ENCODE data around the gene ENO4. TPM values are rescaled to one million over a fixed set of nuclear protein-coding genes. Genes with fewer than 3 reads are reported as not detected.

The ENO4 gene
- total RNA-seq, 1 donor from 2014 or later, result not detected

GRCh38 chr10:116861796-116862195, 12.5 kb downstream of the ENO4 start:
- no peak overlapping the region for H3K4me3 Mint-ChIP-seq
- H3K36me3 Mint-ChIP-seq (ENCODE audit: low read depth), result no peaks in the 10 kb centered on the region
- intact Hi-C loops (cut with micrococcal nuclease), result no loop called here
- H3K4me1 Mint-ChIP-seq (ENCODE audit: low read depth), result no peaks in the 10 kb centered on the region
- no peak for DNase-seq (ENCODE audit: low spot score)
- peaks cover 4% of the 10 kb centered on the region for H3K27me3 Mint-ChIP-seq (ENCODE audit: insufficient read depth)
- H3K27ac Mint-ChIP-seq, result no peak overlapping the region
- peaks cover 7% of the 10 kb centered on the region for H3K9me3 Mint-ChIP-seq

- no peak for DNase-seq (ENCODE audit: low spot score)
- no peak overlapping the region for H3K4me3 Mint-ChIP-seq
Observed at GRCh38 chr10:116864436-116864835, 15.1 kb downstream of the ENO4 start.

DNA sequence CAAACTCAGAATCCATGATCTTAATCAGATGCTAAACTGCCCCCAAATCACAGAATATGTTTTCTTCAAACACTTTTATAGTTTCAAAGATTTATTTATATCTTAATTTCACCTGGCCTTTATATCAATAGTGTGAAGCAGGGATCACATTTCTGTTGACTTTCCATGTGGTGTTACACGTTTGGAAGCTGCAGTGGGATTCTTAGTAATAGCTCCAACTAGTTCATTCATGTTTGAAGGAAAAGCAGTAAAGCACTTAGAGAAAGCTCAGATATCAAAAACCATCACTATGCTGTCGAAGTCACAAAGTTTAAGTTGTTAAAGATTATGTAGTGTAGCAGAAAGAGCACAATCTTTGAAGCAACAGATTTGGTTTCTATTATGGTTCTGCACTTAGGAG, 16.8 kb downstream of the ENO4 start:
- no peak overlapping the region for H3K4me3 Mint-ChIP-seq
- no peaks in the 10 kb centered on the region for H3K9me3 Mint-ChIP-seq
- intact Hi-C loops (cut with micrococcal nuclease), result no loop called here
- H3K36me3 Mint-ChIP-seq (ENCODE audit: low read depth), result no peaks in the 10 kb centered on the region
- H3K4me1 Mint-ChIP-seq (ENCODE audit: low read depth), result no peaks in the 10 kb centered on the region
- DNase-seq (ENCODE audit: low spot score), result no peak
- peaks cover 2% of the 10 kb centered on the region for H3K27me3 Mint-ChIP-seq (ENCODE audit: insufficient read depth)
- no peak overlapping the region for H3K27ac Mint-ChIP-seq

More at GRCh38 chr10:116864436-116864835, 15.1 kb downstream of the ENO4 start:
- Mint-ChIP-seq H3K9me3 (no peaks in the 10 kb centered on the region), H3K4me1 (ENCODE audit: low read depth) (no peaks in the 10 kb centered on the region), H3K27ac (no peak overlapping the region), H3K36me3 (ENCODE audit: low read depth) (no peaks in the 10 kb centered on the region), H3K27me3 (ENCODE audit: insufficient read depth) (peaks cover 4% of the 10 kb centered on the region)
- intact Hi-C loops (cut with micrococcal nuclease), result no loop called here

GRCh38 chr10:116866987-116867595, 17.8 kb downstream of the ENO4 start:
- no peaks in the 10 kb centered on the region for H3K4me1 Mint-ChIP-seq (ENCODE audit: low read depth)
- peaks cover 2% of the 10 kb centered on the region for H3K27me3 Mint-ChIP-seq (ENCODE audit: insufficient read depth)
- no peak for DNase-seq (ENCODE audit: low spot score)
- intact Hi-C loops (cut with micrococcal nuclease), result no loop called here
- no peak overlapping the region for H3K27ac Mint-ChIP-seq
- no peaks in the 10 kb centered on the region for H3K9me3 Mint-ChIP-seq
- H3K4me3 Mint-ChIP-seq, result no peak overlapping the region
- no peaks in the 10 kb centered on the region for H3K36me3 Mint-ChIP-seq (ENCODE audit: low read depth)

DNA sequence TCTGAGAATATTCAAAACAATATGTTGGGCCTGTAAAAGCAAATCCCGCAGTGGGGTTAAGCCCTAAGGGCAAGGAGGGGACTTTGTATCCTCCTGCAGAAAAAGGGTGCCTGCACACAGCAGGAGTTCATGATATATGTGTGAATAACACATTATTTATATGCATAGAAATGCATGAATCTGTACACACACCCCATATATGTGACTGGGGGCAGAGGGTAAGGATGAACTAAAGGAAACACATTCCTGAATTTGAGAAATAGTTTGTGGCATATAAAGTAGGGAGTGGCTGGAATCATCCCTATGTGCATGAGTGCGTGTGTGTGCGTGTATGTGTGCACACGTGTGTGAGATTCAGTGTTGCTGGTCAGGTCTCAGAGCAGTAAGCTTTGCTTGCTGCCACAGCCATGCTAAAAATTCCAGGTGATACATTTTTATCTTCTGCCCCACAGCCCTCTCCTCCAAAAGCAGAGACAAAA, 18.9 kb downstream of the ENO4 start:
- intact Hi-C loops (cut with micrococcal nuclease), result no loop called here
- no peaks in the 10 kb centered on the region for H3K9me3 Mint-ChIP-seq
- H3K4me1 Mint-ChIP-seq (ENCODE audit: low read depth), result no peaks in the 10 kb centered on the region
- no peaks in the 10 kb centered on the region for H3K36me3 Mint-ChIP-seq (ENCODE audit: low read depth)
- no peaks in the 10 kb centered on the region for H3K27me3 Mint-ChIP-seq (ENCODE audit: insufficient read depth)
- no peak overlapping the region for H3K4me3 Mint-ChIP-seq
- no peak for DNase-seq (ENCODE audit: low spot score)
- H3K27ac Mint-ChIP-seq, result no peak overlapping the region

GRCh38 chr10:116868722-116869121, 19.4 kb downstream of the ENO4 start:
- Mint-ChIP-seq H3K27me3 (ENCODE audit: insufficient read depth) (no peaks in the 10 kb centered on the region), H3K4me3 (no peak overlapping the region), H3K9me3 (no peaks in the 10 kb centered on the region), H3K4me1 (ENCODE audit: low read depth) (no peaks in the 10 kb centered on the region), H3K36me3 (ENCODE audit: low read depth) (no peaks in the 10 kb centered on the region), H3K27ac (no peak overlapping the region)
- intact Hi-C loops (cut with micrococcal nuclease), result no loop called here
- DNase-seq (ENCODE audit: low spot score), result no peak

- DNase-seq (ENCODE audit: low spot score), result no peak
- Mint-ChIP-seq H3K27ac (no peak overlapping the region), H3K27me3 (ENCODE audit: insufficient read depth) (no peaks in the 10 kb centered on the region), H3K4me3 (no peak overlapping the region), H3K9me3 (no peaks in the 10 kb centered on the region), H3K4me1 (ENCODE audit: low read depth) (no peaks in the 10 kb centered on the region), H3K36me3 (ENCODE audit: low read depth) (no peaks in the 10 kb centered on the region)
- intact Hi-C loops (cut with micrococcal nuclease), result no loop called here
Observed at GRCh38 chr10:116870949-116871348, 21.6 kb downstream of the ENO4 start.

GRCh38 chr10:116873134-116873533, 23.8 kb downstream of the ENO4 start:
- intact Hi-C loops (cut with micrococcal nuclease), result no loop called here
- no peaks in the 10 kb centered on the region for H3K9me3 Mint-ChIP-seq
- no peak for DNase-seq (ENCODE audit: low spot score)
- H3K27me3 Mint-ChIP-seq (ENCODE audit: insufficient read depth), result peaks cover 1% of the 10 kb centered on the region
- H3K4me3 Mint-ChIP-seq, result no peak overlapping the region
- no peaks in the 10 kb centered on the region for H3K36me3 Mint-ChIP-seq (ENCODE audit: low read depth)
- H3K27ac Mint-ChIP-seq, result no peak overlapping the region
- H3K4me1 Mint-ChIP-seq (ENCODE audit: low read depth), result no peaks in the 10 kb centered on the region

GRCh38 chr10:116875897-116876296, 26.6 kb downstream of the ENO4 start:
- Mint-ChIP-seq H3K4me3 (no peak overlapping the region), H3K27me3 (ENCODE audit: insufficient read depth) (peaks cover 2% of the 10 kb centered on the region), H3K36me3 (ENCODE audit: low read depth) (no peaks in the 10 kb centered on the region), H3K9me3 (no peaks in the 10 kb centered on the region), H3K4me1 (ENCODE audit: low read depth) (no peaks in the 10 kb centered on the region), H3K27ac (no peak overlapping the region)
- DNase-seq (ENCODE audit: low spot score), result no peak
- intact Hi-C loops (cut with micrococcal nuclease), result no loop called here

DNA sequence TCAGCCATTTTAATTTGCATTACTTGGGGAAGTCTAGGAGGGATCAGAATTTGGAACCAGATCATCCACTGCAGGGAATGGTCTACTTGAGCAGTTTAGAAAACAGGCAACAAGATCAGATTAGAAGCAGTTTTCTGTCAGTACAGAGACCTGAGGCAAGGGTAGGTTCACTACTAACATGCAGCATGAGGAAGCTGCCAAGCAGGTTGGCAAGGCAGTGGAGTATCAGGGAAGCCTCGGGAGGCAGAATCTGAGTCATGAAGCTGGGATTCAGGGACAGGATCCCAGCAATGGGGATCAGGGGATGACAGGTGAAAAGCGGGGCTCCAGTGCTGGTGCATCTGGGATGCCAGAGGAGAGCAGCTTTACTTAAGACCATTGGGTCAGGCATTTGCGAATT, 28.1 kb downstream of the ENO4 start:
- Mint-ChIP-seq H3K4me1 (ENCODE audit: low read depth) (no peaks in the 10 kb centered on the region), H3K9me3 (no peaks in the 10 kb centered on the region), H3K27ac (no peak overlapping the region), H3K27me3 (ENCODE audit: insufficient read depth) (peaks cover 2% of the 10 kb centered on the region), H3K4me3 (no peak overlapping the region), H3K36me3 (ENCODE audit: low read depth) (no peaks in the 10 kb centered on the region)
- no peak for DNase-seq (ENCODE audit: low spot score)
- intact Hi-C loops (cut with micrococcal nuclease), result no loop called here

DNA sequence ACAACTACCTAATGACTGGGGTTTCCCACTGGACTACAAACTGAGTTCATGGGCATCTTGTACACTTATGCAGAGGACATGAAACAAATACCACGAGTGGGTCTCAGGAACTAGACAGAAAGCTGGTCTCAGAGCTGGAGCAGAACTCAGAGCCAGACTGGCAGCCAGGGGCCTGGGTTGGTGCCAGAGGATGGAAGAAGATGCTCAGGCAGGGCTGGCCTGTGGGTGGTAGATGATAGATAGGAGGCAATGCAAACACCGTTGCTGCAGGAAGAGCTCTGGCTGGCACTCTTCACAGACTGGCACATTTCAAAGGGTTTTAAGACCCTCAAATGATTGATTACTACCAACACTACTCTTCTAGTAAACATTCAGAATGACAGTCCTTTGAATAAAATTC, 28.8 kb downstream of the ENO4 start:
- Mint-ChIP-seq H3K4me3 (no peak overlapping the region), H3K27me3 (ENCODE audit: insufficient read depth) (peaks cover 3% of the 10 kb centered on the region), H3K9me3 (no peaks in the 10 kb centered on the region), H3K36me3 (ENCODE audit: low read depth) (no peaks in the 10 kb centered on the region), H3K4me1 (ENCODE audit: low read depth) (no peaks in the 10 kb centered on the region), H3K27ac (no peak overlapping the region)
- DNase-seq (ENCODE audit: low spot score), result no peak
- intact Hi-C loops (cut with micrococcal nuclease), result no loop called here

- H3K4me3 Mint-ChIP-seq, result no peak overlapping the region
- H3K36me3 Mint-ChIP-seq (ENCODE audit: low read depth), result no peaks in the 10 kb centered on the region
- no peak for DNase-seq (ENCODE audit: low spot score)
- H3K27ac Mint-ChIP-seq, result no peak overlapping the region
- H3K27me3 Mint-ChIP-seq (ENCODE audit: insufficient read depth), result peaks cover 3% of the 10 kb centered on the region
- no peaks in the 10 kb centered on the region for H3K9me3 Mint-ChIP-seq
- intact Hi-C loops (cut with micrococcal nuclease), result no loop called here
- no peaks in the 10 kb centered on the region for H3K4me1 Mint-ChIP-seq (ENCODE audit: low read depth)
Observed at GRCh38 chr10:116879817-116880216, 30.5 kb downstream of the ENO4 start.

DNA sequence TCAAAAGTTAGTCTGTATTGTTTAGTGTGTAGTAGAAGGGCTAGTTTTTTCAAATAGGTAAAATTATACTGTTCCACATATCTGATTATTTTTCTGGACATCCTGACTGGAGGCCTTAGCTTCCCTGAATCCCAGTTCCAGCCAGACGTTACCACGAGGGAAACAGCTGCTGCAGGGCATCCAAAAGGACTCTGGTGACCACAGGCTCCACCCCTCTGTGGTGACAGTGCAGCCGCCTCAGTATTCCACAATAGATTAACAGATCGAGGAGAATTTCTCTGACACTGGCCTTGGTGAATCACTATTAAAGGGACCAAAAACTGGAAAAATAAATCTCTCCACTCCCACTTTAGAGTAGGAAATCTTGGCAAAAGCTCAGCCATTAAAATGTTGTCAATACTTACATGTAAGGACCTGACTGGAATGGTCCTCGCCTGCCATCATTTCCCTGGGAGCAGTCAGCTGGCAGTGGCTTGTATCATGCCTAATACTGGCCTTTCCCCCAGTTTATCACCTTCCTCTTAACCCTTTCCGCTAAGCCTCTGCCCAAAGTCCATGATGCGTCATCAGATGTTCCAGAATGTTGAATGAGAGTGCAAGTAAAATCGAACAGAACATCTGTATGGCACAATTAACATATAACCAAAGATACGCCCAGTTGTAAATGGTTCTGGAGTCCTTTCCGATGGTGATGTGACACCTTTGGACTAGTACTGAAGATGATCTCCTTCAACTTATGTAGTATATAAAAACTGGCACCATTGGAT, 31.6 kb downstream of the ENO4 start:
- Mint-ChIP-seq H3K4me3 (no peak overlapping the region), H3K4me1 (ENCODE audit: low read depth) (no peaks in the 10 kb centered on the region), H3K9me3 (no peaks in the 10 kb centered on the region), H3K36me3 (ENCODE audit: low read depth) (no peaks in the 10 kb centered on the region), H3K27ac (no peak overlapping the region), H3K27me3 (ENCODE audit: insufficient read depth) (peaks cover 3% of the 10 kb centered on the region)
- no peak for DNase-seq (ENCODE audit: low spot score)
- intact Hi-C loops (cut with micrococcal nuclease), result no loop called here
